A673 (cell line): ENCODE measurements around the gene DEGS1. TPM values are rescaled to one million over a fixed set of nuclear protein-coding genes. Genes with fewer than 3 reads are reported as not detected.

ENCODE experiments used
- BruUV-seq: library from RNA; stranded (reverse); fragments of 400-500 nt; replicated peaks from 2 replicates; lab custom pipeline; 2021; lab: Mats Ljungman, UMichigan
- CTCF ChIA-PET: fragments of 300-600 bp; sonication (Branson Sonifier 250); formaldehyde crosslinking; loops from one replicate; lab custom pipeline; 2022; ENCODE audit warnings: antibody characterized with exemption; lab: Charles Lee
- POLR2A ChIA-PET: fragments of 300-600 bp; sonication (Branson Sonifier 250); formaldehyde crosslinking; loops from one replicate; lab custom pipeline; 2022; ENCODE audit warnings: antibody characterized with exemption; ENCODE audit not compliant: low non-redundant PET; lab: Charles Lee
- DNase-seq: peaks from one replicate; pipeline ENCODE4 v3.0.0-alpha.2; 2015; ENCODE audit warnings: low spot score
- H3K27ac ChIP-seq: fragments of 200-600 bp; sonication (generic); 2 replicates; pipeline ENCODE4 v1.5.1; 2016; ENCODE audit warnings: mixed run types, low read depth, mild to moderate bottlenecking, mixed read lengths, antibody characterized with exemption, low read length; ENCODE audit not compliant: poor library complexity, severe bottlenecking
- H3K27me3 ChIP-seq: fragments of 200-600 bp; sonication (generic); replicated peaks from 2 replicates; pipeline ENCODE4 v1.6.1; 2017; ENCODE audit warnings: mixed run types, low read depth, mild to moderate bottlenecking, mixed read lengths, antibody characterized with exemption, low read length; ENCODE audit not compliant: insufficient read depth, poor library complexity
- H3K36me3 ChIP-seq: fragments of 200-600 bp; sonication (generic); 2 replicates; pipeline ENCODE4 v1.6.1; 2016; ENCODE audit warnings: mixed run types, mild to moderate bottlenecking, mixed read lengths, antibody characterized with exemption, low read length; ENCODE audit not compliant: insufficient read depth, poor library complexity, severe bottlenecking
- H3K4me1 ChIP-seq: fragments of 200-600 bp; sonication (generic); 2 replicates; pipeline ENCODE4 v1.6.1; 2017; ENCODE audit warnings: mixed run types, mild to moderate bottlenecking, mixed read lengths, antibody characterized with exemption, low read length; ENCODE audit not compliant: insufficient read depth, poor library complexity, severe bottlenecking
- H3K4me3 ChIP-seq: fragments of 200-600 bp; sonication (generic); 2 replicates; pipeline ENCODE4 v1.5.1; 2016; ENCODE audit warnings: low read depth, mixed run types, mild to moderate bottlenecking, mixed read lengths, low read length; ENCODE audit not compliant: poor library complexity, severe bottlenecking
- H3K9me3 ChIP-seq: fragments of 200-600 bp; sonication (generic); 2 replicates; pipeline ENCODE4 v1.6.1; 2016; ENCODE audit warnings: mixed run types, low read depth, mild to moderate bottlenecking, mixed read lengths, antibody characterized with exemption, low read length; ENCODE audit not compliant: poor library complexity, severe bottlenecking
- EZH2 ChIP-seq: fragments of 200-600 bp; sonication (generic); IDR thresholded peaks from 2 replicates; pipeline ENCODE4 v1.6.1; 2017; ENCODE audit warnings: borderline replicate concordance, low read depth, mild to moderate bottlenecking, mixed read lengths, antibody characterized with exemption, low read length; ENCODE audit not compliant: poor library complexity, severe bottlenecking
- intact Hi-C: fragments of 100-400 bp; cut with micrococcal nuclease; formaldehyde crosslinking; loops from one replicate; pipeline ENCODE4 v1.10.0; 2022; ENCODE audit not compliant: unreplicated experiment
- total RNA-seq: library from RNA; stranded (reverse); gene quantifications from 2 replicates; pipeline ENCODE4 v1.2.3, GENCODE V29; 2021
- TF ChIP-seq, protein P1 (sequence below): fragments of 300-800, 200-600 bp; sonication (generic); conservative IDR thresholded peaks from 2 replicates; pipeline ENCODE4 v1.5.1; 2017; ENCODE audit warnings: low read depth, mild to moderate bottlenecking, antibody characterized with exemption, low read length, moderate library complexity, mixed read lengths

DEGS1 gene
- total RNA-seq, 1 experiment from 2014 or later: 70.0 TPM

DNA sequence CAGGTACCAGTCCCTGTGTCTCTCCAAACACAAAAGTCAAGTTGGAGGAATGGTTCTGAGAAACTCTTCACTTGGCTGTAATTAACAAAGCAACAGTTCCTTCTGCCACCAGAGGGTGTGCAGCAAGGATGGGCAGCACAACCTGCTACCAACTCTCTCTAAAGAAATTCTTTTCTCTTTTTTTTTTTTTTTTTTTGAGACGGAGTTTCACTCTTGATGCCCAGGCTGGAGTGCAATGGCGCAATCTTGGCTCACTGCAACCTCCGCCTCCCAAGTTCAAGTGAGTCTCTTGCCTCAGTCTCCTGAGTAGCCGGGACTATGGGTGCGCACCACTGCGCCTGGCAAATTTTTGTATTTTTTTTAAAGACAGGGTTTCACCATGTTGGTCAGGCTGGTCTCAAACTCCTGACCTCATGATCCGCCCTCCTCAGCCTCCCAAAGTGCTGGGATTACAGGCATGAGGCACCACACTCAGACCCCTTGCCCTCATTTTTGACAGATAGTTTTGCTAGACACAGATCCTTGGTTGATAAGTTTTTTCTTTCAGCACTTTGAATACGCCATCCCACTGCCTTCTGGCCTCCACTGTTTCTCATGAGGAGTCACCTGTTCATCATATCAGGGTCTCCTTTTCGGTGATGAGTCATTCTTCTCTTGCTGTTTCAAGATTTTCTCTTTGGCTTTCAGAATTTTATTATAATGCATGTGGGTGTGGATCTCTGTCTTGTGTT lies 12.1 kb upstream of the DEGS1 start:
- H3K36me3 ChIP-seq: no peaks in the 10 kb centered on the region
- ChIA-PET POLR2A (no interaction called here), CTCF (no interaction called here)
- H3K9me3 ChIP-seq: no peaks in the 10 kb centered on the region
- no peak for DNase-seq
- intact Hi-C loops: no loop called here
- H3K4me1 ChIP-seq: no peaks in the 10 kb centered on the region
- no peak overlapping the region for H3K27ac ChIP-seq
- H3K4me3 ChIP-seq: no peak overlapping the region
- H3K27me3 ChIP-seq: no peaks in the 10 kb centered on the region
- no TSS peak for BruUV-seq
- no peak for TF ChIP-seq EZH2
- TF ChIP-seq, protein P1, sequence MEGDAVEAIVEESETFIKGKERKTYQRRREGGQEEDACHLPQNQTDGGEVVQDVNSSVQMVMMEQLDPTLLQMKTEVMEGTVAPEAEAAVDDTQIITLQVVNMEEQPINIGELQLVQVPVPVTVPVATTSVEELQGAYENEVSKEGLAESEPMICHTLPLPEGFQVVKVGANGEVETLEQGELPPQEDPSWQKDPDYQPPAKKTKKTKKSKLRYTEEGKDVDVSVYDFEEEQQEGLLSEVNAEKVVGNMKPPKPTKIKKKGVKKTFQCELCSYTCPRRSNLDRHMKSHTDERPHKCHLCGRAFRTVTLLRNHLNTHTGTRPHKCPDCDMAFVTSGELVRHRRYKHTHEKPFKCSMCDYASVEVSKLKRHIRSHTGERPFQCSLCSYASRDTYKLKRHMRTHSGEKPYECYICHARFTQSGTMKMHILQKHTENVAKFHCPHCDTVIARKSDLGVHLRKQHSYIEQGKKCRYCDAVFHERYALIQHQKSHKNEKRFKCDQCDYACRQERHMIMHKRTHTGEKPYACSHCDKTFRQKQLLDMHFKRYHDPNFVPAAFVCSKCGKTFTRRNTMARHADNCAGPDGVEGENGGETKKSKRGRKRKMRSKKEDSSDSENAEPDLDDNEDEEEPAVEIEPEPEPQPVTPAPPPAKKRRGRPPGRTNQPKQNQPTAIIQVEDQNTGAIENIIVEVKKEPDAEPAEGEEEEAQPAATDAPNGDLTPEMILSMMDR: peak; percentile 44; the same call in 1 of the 2 replicates

DNA sequence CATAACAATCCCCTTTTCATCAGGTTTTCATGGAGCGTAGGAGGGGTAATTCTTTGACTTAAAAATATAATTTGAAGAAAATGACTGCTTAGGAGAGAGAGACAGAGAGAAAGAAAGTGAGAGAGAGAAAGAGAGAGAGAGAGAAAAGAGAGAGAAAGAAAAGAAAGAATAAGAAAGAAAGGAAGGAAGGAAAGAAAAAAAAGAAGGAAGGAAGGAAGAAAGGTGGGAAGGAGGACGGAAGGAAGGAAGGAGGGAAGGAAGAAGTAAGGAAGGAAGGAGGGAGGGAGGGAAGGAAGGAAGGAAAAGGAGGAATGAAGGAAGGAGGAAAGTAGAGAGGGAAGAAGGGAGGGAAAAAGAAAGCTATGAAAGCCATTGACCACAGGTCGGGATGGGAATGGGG lies 10.8 kb upstream of the DEGS1 start:
- H3K27ac ChIP-seq: no peak overlapping the region
- no peak for DNase-seq
- intact Hi-C loops: no loop called here
- H3K36me3 ChIP-seq: no peaks in the 10 kb centered on the region
- no peaks in the 10 kb centered on the region for H3K9me3 ChIP-seq
- no peaks in the 10 kb centered on the region for H3K4me1 ChIP-seq
- H3K27me3 ChIP-seq: no peaks in the 10 kb centered on the region
- no peak overlapping the region for H3K4me3 ChIP-seq
- TF ChIP-seq, protein P1: no peak
- no peak for TF ChIP-seq EZH2
- ChIA-PET POLR2A (no interaction called here), CTCF (no interaction called here)
- BruUV-seq: no TSS peak

DNA sequence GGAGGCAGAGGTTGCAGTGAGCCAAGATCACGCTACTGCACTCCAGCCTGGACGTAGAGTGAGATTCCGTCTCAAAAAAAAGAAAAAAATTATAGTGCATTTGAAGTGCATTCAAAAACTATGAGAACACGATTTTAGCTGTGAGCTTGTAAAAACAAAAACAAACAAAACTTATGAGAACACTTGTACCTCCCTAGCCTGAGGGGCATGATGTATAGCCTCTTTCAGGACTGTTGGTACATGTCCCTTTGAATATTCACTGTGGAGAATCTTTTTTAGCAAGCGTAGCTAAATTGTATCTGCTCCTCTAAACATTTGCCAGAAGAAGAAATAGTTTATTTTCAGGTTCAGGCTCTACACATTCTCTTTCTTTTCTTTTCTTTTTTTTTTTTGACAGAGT lies 9.5 kb upstream of the DEGS1 start:
- no peaks in the 10 kb centered on the region for H3K27me3 ChIP-seq
- intact Hi-C loops: no loop called here
- POLR2A ChIA-PET: no interaction called here
- BruUV-seq: no TSS peak
- no peak for TF ChIP-seq EZH2
- no peak overlapping the region for H3K27ac ChIP-seq
- H3K4me3 ChIP-seq: no peak overlapping the region
- no peak for DNase-seq
- H3K4me1 ChIP-seq: no peaks in the 10 kb centered on the region
- no peaks in the 10 kb centered on the region for H3K9me3 ChIP-seq
- H3K36me3 ChIP-seq: no peaks in the 10 kb centered on the region
- CTCF ChIA-PET: no interaction called here

DNA sequence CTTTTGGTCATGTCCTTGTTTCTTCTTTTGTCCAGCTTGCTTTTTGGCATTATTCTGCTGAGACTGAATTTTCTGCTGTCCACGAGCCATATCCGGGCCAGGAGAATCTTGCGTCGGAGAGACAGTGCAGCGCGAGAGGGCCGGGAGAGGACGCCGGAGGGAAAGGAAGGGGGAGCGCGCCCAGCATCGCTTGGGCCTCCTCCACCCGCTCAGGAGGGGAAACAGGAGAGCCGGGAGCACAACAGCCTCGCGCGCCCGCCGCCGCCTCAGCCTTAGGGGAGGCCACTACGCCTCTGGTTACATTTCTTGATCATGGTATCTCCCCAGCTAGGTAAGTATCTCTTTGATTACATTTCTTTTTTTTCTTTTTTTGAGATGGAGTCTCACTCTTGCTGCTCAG lies 7.4 kb upstream of the DEGS1 start:
- Histone ChIP-seq H3K4me3 (no peak overlapping the region), H3K4me1 (no peaks in the 10 kb centered on the region), H3K9me3 (no peaks in the 10 kb centered on the region), H3K36me3 (no peaks in the 10 kb centered on the region), H3K27ac (no peak overlapping the region), H3K27me3 (no peaks in the 10 kb centered on the region)
- ChIA-PET POLR2A (no interaction called here), CTCF (no interaction called here)
- no peak for TF ChIP-seq EZH2
- TF ChIP-seq, protein P1: no peak
- intact Hi-C loops: no loop called here
- no TSS peak for BruUV-seq
- DNase-seq: no peak
